ENCODE results near the gene EGFR. TPM values are rescaled to one million over a fixed set of nuclear protein-coding genes. Genes with fewer than 3 reads are reported as not detected.
A peak's percentile ranks its signal among the peaks of the same experiment; 100 is the strongest.

EGFR gene
- polyA plus RNA-seq (ENCODE audit: insufficient read length) = 20.1 TPM

- peak; percentile 51 for DNase-seq (ENCODE audit: low read depth)
Measured at GRCh38 chr7:55018361-55019190, at the start of gene EGFR. EGFR (plus strand) TSS chr7:55019017; CDS start chr7:55019278, 261 bp downstream.

DNA sequence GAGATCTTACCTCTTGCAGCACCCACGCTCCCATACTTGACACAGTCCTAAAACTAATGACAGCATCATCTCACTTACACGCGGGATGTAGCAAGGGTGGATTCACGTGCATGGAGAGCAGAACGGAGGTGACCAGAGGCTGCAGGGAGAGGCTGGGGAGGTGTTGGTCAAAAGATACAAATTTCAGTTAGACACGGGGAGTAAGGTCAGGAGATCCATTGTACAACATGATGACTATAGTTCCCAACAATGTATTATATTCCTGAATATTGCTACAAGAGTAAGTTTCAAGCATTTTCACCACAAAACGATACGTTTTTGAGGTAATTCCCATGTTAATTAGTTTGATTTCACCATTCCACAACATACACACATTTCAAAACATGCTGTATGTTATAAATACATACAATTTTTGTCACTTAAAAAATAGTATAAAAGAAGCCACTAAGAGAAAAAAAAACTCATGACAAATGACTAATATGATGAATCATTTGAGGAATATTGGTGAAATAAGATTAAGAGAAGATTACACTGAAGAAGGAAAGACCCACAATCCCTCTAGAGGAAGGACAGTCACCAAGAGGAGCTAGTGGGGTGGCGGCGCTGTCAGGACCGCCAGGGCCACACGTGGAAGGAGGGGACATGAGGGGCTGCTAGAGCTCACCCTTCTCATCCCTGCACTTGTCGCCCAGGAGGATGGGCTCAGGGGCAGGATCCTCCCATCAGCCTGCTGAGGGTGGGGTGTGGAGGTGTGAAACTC is 49.4 kb upstream of the EGFR start:
- no peak for DNase-seq (ENCODE audit: low read depth)

- no peak for DNase-seq (ENCODE audit: low read depth)
Measured at GRCh38 chr7:54972733-54973294, 46.0 kb upstream of the EGFR start.

- DNase-seq (ENCODE audit: low read depth) = no peak
Measured at GRCh38 chr7:54978364-54979116, 40.3 kb upstream of the EGFR start.

GRCh38 chr7:54980521-54980920 is 38.3 kb upstream of the EGFR start:
- DNase-seq (ENCODE audit: low read depth) = no peak

- no peak for DNase-seq (ENCODE audit: low read depth)
Measured at GRCh38 chr7:54981913-54982312, 36.9 kb upstream of the EGFR start.

- DNase-seq (ENCODE audit: low read depth) = no peak
Measured at GRCh38 chr7:54985426-54986330, 33.1 kb upstream of the EGFR start.

GRCh38 chr7:54986716-54987115 is 32.1 kb upstream of the EGFR start:
- DNase-seq (ENCODE audit: low read depth) = no peak

GRCh38 chr7:54987772-54988171 is 31.0 kb upstream of the EGFR start:
- DNase-seq (ENCODE audit: low read depth) = no peak

DNA sequence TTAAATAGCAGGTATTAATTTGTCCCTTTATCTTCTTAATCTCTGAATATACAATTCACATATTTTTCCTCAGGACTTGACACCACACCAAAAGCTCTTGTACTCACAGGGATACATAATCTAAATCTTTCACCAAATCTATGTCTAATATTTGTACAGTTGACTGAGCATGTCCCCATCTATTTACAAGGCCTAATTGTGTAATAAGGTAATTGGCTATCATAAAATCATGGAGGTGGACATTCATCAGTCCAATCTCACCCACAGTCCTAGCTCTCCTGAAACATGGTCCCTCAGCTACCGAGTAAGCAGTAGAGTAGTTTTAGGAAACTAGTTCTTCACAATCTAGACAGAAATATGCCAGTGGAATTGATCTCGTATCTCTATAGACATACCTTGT is 30.3 kb upstream of the EGFR start:
- no peak for DNase-seq (ENCODE audit: low read depth)

DNA sequence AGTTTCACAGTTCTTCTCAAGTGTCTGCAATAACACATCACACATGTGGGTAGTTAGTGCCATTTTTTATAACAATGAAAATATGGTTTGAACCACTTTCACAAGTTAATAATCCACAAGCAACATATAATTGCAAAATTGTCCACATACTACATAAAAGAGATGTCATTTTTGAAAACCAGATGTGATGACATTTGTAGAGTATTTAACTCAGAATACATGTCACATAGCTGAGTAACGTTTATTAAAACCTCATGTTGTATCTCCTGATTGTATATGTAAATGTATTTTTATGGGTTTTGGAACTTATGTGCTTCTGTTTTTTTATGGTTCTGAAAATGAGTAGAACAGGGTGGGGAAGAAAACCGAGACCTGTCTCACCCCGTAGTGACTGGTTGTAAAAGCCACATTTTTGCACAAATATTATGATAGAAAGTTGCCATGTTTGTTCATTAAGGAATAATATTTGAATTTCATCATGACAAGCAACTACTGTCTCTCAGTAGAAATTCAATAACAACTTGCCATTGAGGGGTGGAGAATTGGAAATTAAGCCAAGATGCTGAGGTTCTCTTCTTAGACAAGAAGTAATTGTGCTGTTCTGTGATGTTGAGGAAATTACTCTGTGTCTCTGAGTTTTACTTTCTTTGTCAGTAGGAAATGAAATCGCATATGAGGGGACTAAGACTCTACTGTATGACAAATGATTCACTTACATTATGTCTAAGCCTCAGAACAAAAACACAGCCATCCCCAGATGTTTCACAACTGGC is 29.2 kb upstream of the EGFR start:
- DNase-seq (ENCODE audit: low read depth) = no peak

- DNase-seq (ENCODE audit: low read depth) = no peak
Measured at GRCh38 chr7:54991341-54991740, 27.5 kb upstream of the EGFR start.

DNA sequence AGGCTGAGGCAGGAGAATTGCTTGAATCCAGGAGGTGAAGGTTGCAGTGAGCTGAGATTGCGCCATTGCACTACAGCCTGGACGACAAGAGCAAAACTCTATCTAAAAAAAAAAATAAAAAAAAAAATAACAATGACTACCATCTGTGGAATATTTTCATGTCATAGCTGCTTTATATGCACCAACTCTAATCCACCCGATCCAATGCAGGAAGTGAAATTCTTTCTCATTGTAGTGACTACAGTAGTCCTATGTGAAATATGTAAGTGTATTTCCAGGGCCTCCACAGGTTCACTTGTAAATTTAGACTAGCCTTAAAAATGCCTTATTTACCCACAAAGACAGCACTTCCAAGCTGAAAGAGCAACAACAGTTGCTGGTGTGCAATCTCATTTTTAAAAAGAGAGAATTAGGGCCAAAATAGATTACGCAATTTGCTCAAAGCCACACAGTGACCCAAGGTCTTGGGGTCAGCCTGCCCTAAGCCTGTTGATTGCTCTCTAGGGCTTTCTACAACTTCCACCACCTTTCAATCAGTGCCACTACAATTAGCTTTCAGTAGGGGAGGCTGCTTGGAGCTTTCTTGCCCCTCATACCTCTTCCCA is 25.8 kb upstream of the EGFR start:
- no peak for DNase-seq (ENCODE audit: low read depth)

DNA sequence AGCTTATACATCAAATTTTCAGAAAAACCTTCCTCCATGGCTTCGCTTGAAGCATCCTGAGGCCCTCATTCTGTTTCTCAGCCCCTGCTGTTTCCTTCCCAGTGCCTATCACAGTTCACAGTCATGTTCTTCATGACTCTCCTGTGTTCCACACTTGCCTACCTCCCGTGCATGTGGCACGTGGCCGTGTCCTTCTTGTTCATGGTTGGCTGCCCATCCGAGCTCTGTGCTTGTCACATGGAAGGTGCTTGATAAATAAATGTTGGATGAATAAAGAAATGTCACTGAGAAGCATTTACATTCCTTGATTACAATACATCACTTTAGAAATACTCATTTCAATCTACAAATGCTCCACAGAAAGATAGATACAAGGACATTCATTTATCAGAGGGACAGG is 23.7 kb upstream of the EGFR start:
- DNase-seq (ENCODE audit: low read depth) = no peak

- no peak for DNase-seq (ENCODE audit: low read depth)
Measured at GRCh38 chr7:54995610-54996363, 23.0 kb upstream of the EGFR start.

DNA sequence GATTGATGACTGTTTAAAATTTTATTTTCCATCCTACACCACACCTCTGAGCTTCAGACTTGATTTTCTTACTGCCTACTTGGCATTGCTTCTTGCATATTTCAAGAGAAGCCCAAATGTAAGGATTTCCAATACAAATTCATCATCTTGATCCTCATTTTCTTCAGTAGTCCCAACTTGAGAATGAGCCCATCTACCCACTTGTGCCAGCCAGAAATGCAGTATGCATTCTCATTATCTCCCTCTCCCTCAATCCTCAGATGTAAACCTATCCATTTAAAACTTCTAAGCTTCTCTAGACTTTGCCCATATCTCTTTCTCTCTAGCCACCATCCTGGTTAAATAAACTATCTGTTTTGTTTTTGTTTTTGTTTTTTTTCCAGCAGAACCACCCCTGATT is 22.4 kb upstream of the EGFR start:
- DNase-seq (ENCODE audit: low read depth) = no peak

DNA sequence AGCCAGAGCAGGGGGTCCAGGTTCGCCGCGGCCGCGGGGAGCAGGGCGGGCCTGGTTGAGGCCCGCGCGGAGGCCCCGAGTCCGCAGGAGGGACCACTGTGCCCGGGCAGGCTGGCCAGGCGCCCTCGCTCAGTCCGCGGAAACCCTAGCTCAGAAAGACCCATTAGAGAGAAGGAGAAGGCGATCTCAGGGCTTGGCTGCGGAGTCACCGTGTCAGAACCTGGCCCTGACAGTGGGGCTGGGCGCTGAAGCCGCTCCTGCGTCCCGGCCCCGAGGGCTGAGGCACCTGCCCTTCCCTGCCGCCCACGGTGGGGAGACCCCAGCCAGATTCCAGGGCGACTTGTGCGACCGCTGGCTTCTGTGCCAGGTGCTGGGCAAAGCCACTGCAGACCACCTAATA is 14.2 kb upstream of the EGFR start:
- no peak for DNase-seq (ENCODE audit: low read depth)

DNA sequence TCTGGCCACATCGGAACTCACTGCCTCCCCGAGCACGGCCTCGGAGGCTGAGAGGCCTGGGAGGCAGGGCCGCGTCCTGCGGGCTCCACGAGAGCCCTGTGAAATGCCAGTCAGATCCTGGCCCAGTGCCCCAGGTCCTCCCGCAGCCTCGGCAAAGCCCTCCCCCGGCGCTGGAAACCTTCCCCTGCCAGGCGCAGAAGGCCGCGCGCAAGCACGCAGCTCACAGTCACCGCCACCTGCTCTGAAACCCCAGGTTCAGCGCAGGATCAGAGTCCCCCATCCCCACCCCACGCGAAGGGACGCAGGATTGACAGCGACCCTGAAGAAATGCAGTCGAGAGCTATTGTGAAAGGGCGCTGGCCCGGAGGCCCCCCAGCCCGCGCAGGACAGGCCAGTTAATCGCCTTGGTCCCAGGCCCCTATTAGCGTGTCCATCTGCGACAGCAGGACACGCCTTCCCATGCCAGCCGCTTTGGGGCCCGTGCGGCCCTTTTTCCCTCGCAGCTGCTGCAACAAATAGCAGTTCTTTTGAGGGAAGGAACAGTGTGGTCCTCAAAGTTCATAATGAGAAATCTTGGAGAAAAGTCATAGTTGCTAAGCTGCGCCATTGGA is 13.5 kb upstream of the EGFR start:
- no peak for DNase-seq (ENCODE audit: low read depth)

DNA sequence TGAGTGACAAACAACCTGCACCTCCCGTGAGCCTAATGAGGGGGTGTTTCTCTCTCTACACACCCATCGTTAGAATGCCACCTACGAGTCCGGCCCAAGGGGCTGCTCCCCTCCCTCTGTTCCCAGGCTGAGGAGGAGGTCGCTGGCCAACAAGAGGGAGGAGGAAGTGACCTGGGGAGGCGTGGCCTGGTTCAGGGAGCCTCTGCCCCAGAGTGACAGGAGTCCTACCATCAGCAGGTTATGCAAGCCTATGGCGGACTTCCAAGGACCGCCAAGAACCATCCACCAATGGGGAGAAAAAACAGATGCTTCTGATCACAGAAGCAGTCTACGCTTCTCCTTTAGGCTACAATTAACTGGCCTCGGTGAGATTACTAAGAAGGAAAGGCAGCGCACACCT is 12.3 kb upstream of the EGFR start:
- DNase-seq (ENCODE audit: low read depth) = no peak
